Loucy (cell line): ENCODE measurements around the gene GOLGA6L10.
"Not testable (repeated sequence)": the region's sequence is repeated elsewhere in the genome, so short reads cannot be mapped to it uniquely, and the experiment has no call there.

Experiments
- H2AFZ ChIP-seq: fragments of 200-600 bp; sonication (generic); 2 replicates; pipeline ENCODE4 v1.6.0; 2016; ENCODE audit warnings: antibody characterized with exemption, mild to moderate bottlenecking, low read length, moderate library complexity
- H3F3A ChIP-seq: fragments of 200-600 bp; 2 replicates; pipeline ENCODE4 v1.6.0; 2016; ENCODE audit warnings: antibody characterized with exemption, low read depth, mild to moderate bottlenecking
- H3K27me3 ChIP-seq: fragments of 200-600 bp; sonication (generic); 2 replicates; pipeline ENCODE4 v1.6.1; 2014; ENCODE audit warnings: low read length, mild to moderate bottlenecking; ENCODE audit not compliant: insufficient read depth, poor library complexity, severe bottlenecking
- H3K36me3 ChIP-seq: fragments of 200-600 bp; sonication (generic); 2 replicates; pipeline ENCODE4 v1.6.1; 2016; ENCODE audit warnings: low read length; ENCODE audit not compliant: insufficient read depth
- H3K4me1 ChIP-seq: fragments of 200-600 bp; sonication (generic); 2 replicates; pipeline ENCODE4 v1.5.1; 2014; ENCODE audit warnings: low read length, mild to moderate bottlenecking; ENCODE audit not compliant: insufficient read depth, poor library complexity, severe bottlenecking
- H3K4me2 ChIP-seq: fragments of 200-600 bp; sonication (generic); 2 replicates; pipeline ENCODE4 v1.6.0; 2014; ENCODE audit warnings: antibody characterized with exemption, low read length, low read depth, mild to moderate bottlenecking; ENCODE audit not compliant: poor library complexity, severe bottlenecking
- H3K4me3 ChIP-seq: fragments of 200-600 bp; sonication (generic); 2 replicates; pipeline ENCODE4 v1.5.1; 2014; ENCODE audit warnings: low read length, mild to moderate bottlenecking, mixed read lengths; ENCODE audit not compliant: poor library complexity, severe bottlenecking
- H3K79me2 ChIP-seq: fragments of 200-600 bp; sonication (generic); 2 replicates; pipeline ENCODE4 v1.6.1; 2014; ENCODE audit warnings: low read length; ENCODE audit not compliant: insufficient read depth
- H3K9ac ChIP-seq: fragments of 200-600 bp; sonication (generic); 2 replicates; pipeline ENCODE4 v1.6.0; 2014; ENCODE audit warnings: mild to moderate bottlenecking, low read depth, low read length, moderate library complexity; ENCODE audit not compliant: poor library complexity, severe bottlenecking
- H3K9me2 ChIP-seq: fragments of 200-600 bp; sonication (generic); replicated peaks from 2 replicates; pipeline ENCODE4 v1.6.1; 2016; ENCODE audit warnings: low read depth, low read length, mixed read lengths
- H3K9me3 ChIP-seq: fragments of 200-600 bp; sonication (generic); 2 replicates; pipeline ENCODE4 v1.6.1; 2014; ENCODE audit warnings: mild to moderate bottlenecking, antibody characterized with exemption, low read length, low read depth; ENCODE audit not compliant: insufficient read depth
- H4K20me1 ChIP-seq: fragments of 200-600 bp; sonication (generic); 2 replicates; pipeline ENCODE4 v1.6.0; 2014; ENCODE audit warnings: antibody characterized with exemption, low read length, mild to moderate bottlenecking; ENCODE audit not compliant: insufficient read depth, poor library complexity, severe bottlenecking
- CTCF ChIP-seq: fragments of 200-600 bp; sonication (generic); conservative IDR thresholded peaks from 2 replicates; pipeline ENCODE4 v1.5.1; 2014; ENCODE audit warnings: mild to moderate bottlenecking, antibody characterized with exemption, low read length
- EZH2phosphoT487 ChIP-seq: fragments of 200-600 bp; IDR thresholded peaks from 2 replicates; pipeline ENCODE4 v1.6.1; 2018; ENCODE audit warnings: antibody characterized with exemption, mild to moderate bottlenecking, moderate library complexity, borderline replicate concordance

GOLGA6L10 gene

GRCh38 chr15:82312586-82313349, 36.5 kb downstream of the GOLGA6L10 start:
- H3K36me3 ChIP-seq, result no peaks in the 10 kb centered on the region
- no peak overlapping the region for H3K4me3 ChIP-seq
- H3K79me2 ChIP-seq, result no peaks in the 10 kb centered on the region

GRCh38 chr15:82311321-82311720, 38.0 kb downstream of the GOLGA6L10 start:
- H3K4me1 ChIP-seq, H3K36me3 ChIP-seq, H3K79me2 ChIP-seq, H3K9me3 ChIP-seq, H3K4me2 ChIP-seq, H3F3A ChIP-seq, H3K27me3 ChIP-seq, H2AFZ ChIP-seq, H3K9ac ChIP-seq, H4K20me1 ChIP-seq, H3K9me2 ChIP-seq, H3K4me3 ChIP-seq: not testable (repeated sequence)

More at GRCh38 chr15:82312586-82313349, 36.5 kb downstream of the GOLGA6L10 start:
- Histone ChIP-seq H3K9me3 (no peaks in the 10 kb centered on the region), H3K4me1 (no peaks in the 10 kb centered on the region), H3K9me2 (no peaks in the 10 kb centered on the region), H3K27me3 (no peaks in the 10 kb centered on the region), H2AFZ (no peak overlapping the region), H4K20me1 (no peaks in the 10 kb centered on the region), H3F3A (no peaks in the 10 kb centered on the region), H3K4me2 (no peak overlapping the region), H3K9ac (no peak overlapping the region)
- no peak for TF ChIP-seq EZH2phosphoT487

- Histone ChIP-seq H3K9me3 (no peaks in the 10 kb centered on the region), H4K20me1 (no peaks in the 10 kb centered on the region), H3K4me1 (no peaks in the 10 kb centered on the region), H3K27me3 (no peaks in the 10 kb centered on the region), H3K9me2 (no peaks in the 10 kb centered on the region), H3K36me3 (no peaks in the 10 kb centered on the region), H3K4me3 (no peak overlapping the region), H3K79me2 (no peaks in the 10 kb centered on the region), H2AFZ (no peak overlapping the region), H3F3A (no peaks in the 10 kb centered on the region), H3K9ac (no peak overlapping the region), H3K4me2 (no peak overlapping the region)
- TF ChIP-seq CTCF (no peak), EZH2phosphoT487 (no peak)
These were observed 39.5 kb downstream of the GOLGA6L10 start for GRCh38 chr15:82309802-82310201.

GRCh38 chr15:82307714-82308081, 41.6 kb downstream of the GOLGA6L10 start:
- Histone ChIP-seq H3K9me2 (no peaks in the 10 kb centered on the region), H3K9me3 (no peaks in the 10 kb centered on the region), H3K4me1 (no peaks in the 10 kb centered on the region), H3F3A (no peaks in the 10 kb centered on the region), H3K4me2 (no peak overlapping the region), H2AFZ (no peak overlapping the region), H3K4me3 (no peak overlapping the region), H3K9ac (no peak overlapping the region), H3K36me3 (no peaks in the 10 kb centered on the region), H3K79me2 (no peaks in the 10 kb centered on the region), H4K20me1 (no peaks in the 10 kb centered on the region), H3K27me3 (no peaks in the 10 kb centered on the region)
- no peak for TF ChIP-seq EZH2phosphoT487
- no peak for TF ChIP-seq CTCF
